Measurements from ENCODE around the gene DUOX1.

The DUOX1 gene

DNA sequence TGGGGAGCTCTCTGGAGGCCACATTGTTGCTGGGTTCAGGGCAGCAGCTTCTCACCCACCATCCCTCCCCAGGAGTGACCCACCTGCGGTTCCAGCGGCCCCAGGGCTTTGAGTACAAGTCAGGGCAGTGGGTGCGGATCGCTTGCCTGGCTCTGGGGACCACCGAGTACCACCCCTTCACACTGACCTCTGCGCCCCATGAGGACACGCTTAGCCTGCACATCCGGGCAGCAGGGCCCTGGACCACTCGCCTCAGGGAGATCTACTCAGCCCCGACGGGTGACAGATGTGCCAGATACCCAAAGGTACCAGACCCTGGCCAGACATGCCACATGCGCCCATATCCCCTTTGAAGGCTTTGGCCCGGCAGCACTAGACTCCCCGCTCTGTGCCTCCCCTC is 31.9 kb downstream of the DUOX1 start:
- no peak for TF ChIP-seq GABPA (IDR thresholded peaks at IDR 0.05; ENCODE audit: low read depth)
- TF ChIP-seq CTCF (IDR thresholded peaks at IDR 0.05; ENCODE audit: insufficient read depth, low read length): no peak
- no peak for TF ChIP-seq SPI1 (IDR thresholded peaks at IDR 0.05; ENCODE audit: borderline replicate concordance, low read depth)
- no peak for TF ChIP-seq POLR2AphosphoS5 (IDR thresholded peaks at IDR 0.05; ENCODE audit: low read depth)
- no peak for TF ChIP-seq REST (IDR thresholded peaks at IDR 0.05; ENCODE audit: insufficient replicate concordance, low read depth)
- no peak overlapping the region for H3K4me3 ChIP-seq (replicated peaks; ENCODE audit: insufficient read depth, low read length)
- no peak overlapping the region for H3K27ac ChIP-seq (replicated peaks)
- no peak for DNase-seq (ENCODE audit: low read depth in 1 of 2, low spot score in 1 of 2)
- no peaks in the 10 kb centered on the region for H3K27me3 ChIP-seq (ENCODE audit: insufficient read depth, poor library complexity, severe bottlenecking)

DNA sequence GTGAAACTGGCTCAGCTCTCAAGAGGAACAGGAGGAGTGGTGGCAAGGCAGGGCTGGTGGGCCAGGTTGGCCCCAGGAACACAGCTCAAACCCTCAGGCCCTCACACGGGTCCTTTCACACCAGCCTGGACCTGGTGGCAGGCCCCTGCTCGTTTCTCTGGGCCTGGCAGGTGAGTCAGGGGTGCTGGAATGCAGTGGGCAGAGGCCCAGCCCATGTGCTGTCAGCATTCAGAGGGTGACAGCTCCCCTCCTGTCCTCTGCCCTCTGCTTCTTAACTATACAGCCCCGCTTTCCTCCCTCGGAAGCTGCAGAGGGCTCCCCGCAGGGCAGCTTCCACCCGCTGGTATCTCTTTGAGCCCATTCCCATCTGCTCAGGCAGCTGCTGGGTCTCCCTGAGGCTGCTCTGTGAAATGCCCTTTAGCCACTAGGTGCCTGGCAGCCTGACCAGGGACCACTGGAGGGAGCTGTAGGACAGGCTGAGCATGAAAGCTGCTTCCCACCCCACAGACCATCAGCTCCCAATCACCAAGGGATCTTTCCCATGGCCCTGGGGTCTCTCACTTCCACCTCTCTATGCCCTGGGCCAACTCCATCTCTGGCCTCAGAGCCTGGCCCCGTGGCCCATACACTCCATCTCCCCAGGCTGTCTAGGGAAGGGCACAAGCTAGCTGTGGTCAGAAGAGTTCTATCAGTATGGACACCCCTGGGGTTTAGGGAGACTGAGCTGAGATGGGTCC is 33.1 kb downstream of the DUOX1 start:
- no peaks in the 10 kb centered on the region for H3K27me3 ChIP-seq (ENCODE audit: insufficient read depth, poor library complexity, severe bottlenecking)
- DNase-seq (ENCODE audit: low read depth in 1 of 2, low spot score in 1 of 2): peak; percentile 51 to 78
- no peak overlapping the region for H3K4me3 ChIP-seq (replicated peaks; ENCODE audit: insufficient read depth, low read length)
- no peak overlapping the region for H3K27ac ChIP-seq (replicated peaks)
- TF ChIP-seq REST (IDR thresholded peaks at IDR 0.05; ENCODE audit: insufficient replicate concordance, low read depth) (no peak), POLR2AphosphoS5 (IDR thresholded peaks at IDR 0.05; ENCODE audit: low read depth) (no peak), SPI1 (IDR thresholded peaks at IDR 0.05; ENCODE audit: borderline replicate concordance, low read depth) (no peak), GABPA (IDR thresholded peaks at IDR 0.05; ENCODE audit: low read depth) (no peak), CTCF (IDR thresholded peaks at IDR 0.05; ENCODE audit: insufficient read depth, low read length) (peak; percentile 95)

- Histone ChIP-seq H3K27ac (replicated peaks) (no peak overlapping the region), H3K27me3 (ENCODE audit: insufficient read depth, poor library complexity, severe bottlenecking) (no peaks in the 10 kb centered on the region), H3K4me3 (replicated peaks; ENCODE audit: insufficient read depth, low read length) (no peak overlapping the region)
- no peak for TF ChIP-seq CTCF (IDR thresholded peaks at IDR 0.05; ENCODE audit: insufficient read depth, low read length)
- no peak for TF ChIP-seq GABPA (IDR thresholded peaks at IDR 0.05; ENCODE audit: low read depth)
- no peak for TF ChIP-seq REST (IDR thresholded peaks at IDR 0.05; ENCODE audit: insufficient replicate concordance, low read depth)
- DNase-seq (ENCODE audit: low read depth in 1 of 2, low spot score in 1 of 2): no peak
Observed at GRCh38 chr15:45163508-45163856, 33.7 kb downstream of the DUOX1 start.
